ENCODE measurements around the gene HRCT1.

The HRCT1 gene

DNA sequence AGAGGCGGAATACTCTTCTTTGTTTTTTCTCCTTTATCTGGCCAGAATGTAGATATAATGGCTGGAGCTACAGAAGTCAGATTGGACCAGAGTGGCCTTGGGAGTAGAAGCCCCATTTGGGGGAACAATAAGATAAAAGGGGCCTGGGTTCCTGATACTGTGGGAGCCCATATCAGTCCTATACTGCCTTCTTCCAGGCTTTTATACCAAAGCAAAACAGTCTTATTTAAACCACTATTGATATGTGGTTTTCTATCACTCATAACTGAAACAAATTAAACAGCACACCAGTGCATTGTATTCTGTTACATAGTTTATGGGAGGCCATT, 17.6 kb downstream of the HRCT1 start:
- POLR2A ChIA-PET: no interaction called here
- CTCF ChIA-PET: interaction anchor here (2.3 kb wide), 1 partner anchor 20 kb away, joined by 11 read pairs; no protein-coding TSS in a partner anchor
- TF ChIP-seq, protein P1, sequence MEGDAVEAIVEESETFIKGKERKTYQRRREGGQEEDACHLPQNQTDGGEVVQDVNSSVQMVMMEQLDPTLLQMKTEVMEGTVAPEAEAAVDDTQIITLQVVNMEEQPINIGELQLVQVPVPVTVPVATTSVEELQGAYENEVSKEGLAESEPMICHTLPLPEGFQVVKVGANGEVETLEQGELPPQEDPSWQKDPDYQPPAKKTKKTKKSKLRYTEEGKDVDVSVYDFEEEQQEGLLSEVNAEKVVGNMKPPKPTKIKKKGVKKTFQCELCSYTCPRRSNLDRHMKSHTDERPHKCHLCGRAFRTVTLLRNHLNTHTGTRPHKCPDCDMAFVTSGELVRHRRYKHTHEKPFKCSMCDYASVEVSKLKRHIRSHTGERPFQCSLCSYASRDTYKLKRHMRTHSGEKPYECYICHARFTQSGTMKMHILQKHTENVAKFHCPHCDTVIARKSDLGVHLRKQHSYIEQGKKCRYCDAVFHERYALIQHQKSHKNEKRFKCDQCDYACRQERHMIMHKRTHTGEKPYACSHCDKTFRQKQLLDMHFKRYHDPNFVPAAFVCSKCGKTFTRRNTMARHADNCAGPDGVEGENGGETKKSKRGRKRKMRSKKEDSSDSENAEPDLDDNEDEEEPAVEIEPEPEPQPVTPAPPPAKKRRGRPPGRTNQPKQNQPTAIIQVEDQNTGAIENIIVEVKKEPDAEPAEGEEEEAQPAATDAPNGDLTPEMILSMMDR (IDR thresholded peaks at IDR 0.05; ENCODE audit: control extremely low read depth, extremely low read depth, low read depth, missing control alignments): no peak
- DNase-seq (ENCODE audit: extremely low spot score): no peak

DNA sequence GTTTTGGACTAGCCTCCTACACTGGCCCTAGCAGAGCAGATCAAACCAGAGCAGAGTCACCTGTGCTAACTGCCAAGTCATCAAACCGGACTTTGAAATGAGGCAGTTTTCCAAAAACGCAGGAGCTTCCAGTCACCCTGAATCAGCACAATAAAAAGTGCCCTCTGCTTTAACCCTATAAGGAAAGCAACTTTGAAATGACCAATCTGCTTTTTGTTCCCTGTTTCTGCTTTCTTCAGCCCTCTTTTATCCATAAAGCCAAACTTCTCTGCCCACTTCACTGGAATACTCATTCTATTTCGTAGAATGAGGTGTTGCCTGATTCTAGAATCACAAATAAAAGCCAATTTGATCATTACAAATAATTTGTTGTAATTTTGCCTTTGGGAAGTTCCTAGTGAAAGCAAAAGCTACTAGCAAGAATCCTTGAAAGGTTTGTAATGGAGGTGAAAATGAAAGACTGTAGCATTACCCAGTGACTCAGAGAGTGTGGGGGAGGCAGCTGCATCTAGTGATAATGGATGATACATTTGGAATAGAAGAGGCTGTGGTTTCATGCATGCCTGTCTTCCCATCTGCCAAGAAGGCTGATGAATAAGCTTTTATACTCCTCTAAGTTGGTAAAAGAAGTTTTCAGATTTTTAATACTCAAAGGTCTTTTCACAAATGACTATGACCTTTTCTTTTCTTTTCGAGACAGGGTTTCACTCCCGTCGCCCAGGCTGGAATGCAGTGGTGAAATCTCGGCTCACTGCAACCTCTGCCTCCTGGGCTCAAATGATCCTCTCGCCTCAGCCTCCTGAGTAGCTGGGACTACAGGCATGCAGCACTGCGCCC, 18.1 kb downstream of the HRCT1 start:
- ChIA-PET POLR2A (interaction anchor here (0.5 kb wide), 1 partner anchor 1070 kb away, joined by 4 read pairs; no protein-coding TSS in a partner anchor), CTCF (interaction anchor here (0.7 to 2.3 kb wide), 5 partner anchors 17 to 52 kb away, joined by 3 to 11 read pairs (median 3); no protein-coding TSS in a partner anchor)
- TF ChIP-seq, protein P1 (IDR thresholded peaks at IDR 0.05; ENCODE audit: control extremely low read depth, extremely low read depth, low read depth, missing control alignments): no peak
- no peak for DNase-seq (ENCODE audit: extremely low spot score)

DNA sequence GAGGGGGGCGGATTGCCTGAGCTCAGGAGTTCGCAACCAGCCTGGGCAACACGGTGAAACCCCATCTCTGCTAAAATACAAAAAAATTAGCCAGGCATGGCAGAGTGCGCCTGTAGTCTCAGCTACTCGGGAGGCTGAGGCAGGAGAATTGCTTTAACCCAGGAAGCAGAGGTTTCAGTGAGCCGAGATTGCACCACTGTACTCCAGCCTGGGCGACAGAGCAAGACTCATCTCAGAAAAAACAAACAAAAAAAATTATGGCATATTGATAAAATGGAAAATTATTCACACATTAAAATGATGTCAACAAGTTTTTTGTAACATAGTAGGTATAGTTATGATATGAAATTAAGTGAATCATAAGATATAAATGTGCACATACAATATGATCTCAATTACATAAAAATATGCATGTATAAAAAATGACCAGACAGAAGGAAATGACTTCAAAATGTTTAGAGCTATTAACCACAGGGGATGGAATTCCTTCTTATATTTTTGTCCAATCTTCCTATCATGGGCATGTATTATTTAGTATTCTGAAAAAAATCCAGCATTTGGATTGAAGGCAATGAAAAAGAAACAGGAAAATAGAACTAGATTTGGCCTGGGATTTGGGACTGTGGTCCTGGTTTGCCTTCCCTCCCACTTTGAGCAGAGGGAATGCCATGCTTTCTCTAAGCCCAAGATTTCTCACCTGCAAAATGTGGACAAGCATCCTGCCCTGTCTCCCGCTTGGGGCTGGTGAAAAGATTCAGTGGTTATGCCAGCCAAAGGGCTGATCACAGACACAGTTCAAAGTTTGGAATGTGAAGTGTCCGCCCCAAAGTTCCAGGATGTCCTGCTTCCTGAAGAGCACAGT, 22.8 kb downstream of the HRCT1 start:
- ChIA-PET CTCF (interaction anchor here (1.4 kb wide), 1 partner anchor 47 kb away, joined by 4 read pairs; no protein-coding TSS in a partner anchor), POLR2A (no interaction called here)
- TF ChIP-seq, protein P1 (IDR thresholded peaks at IDR 0.05; ENCODE audit: control extremely low read depth, extremely low read depth, low read depth, missing control alignments): no peak
- no peak for DNase-seq (ENCODE audit: extremely low spot score)

DNA sequence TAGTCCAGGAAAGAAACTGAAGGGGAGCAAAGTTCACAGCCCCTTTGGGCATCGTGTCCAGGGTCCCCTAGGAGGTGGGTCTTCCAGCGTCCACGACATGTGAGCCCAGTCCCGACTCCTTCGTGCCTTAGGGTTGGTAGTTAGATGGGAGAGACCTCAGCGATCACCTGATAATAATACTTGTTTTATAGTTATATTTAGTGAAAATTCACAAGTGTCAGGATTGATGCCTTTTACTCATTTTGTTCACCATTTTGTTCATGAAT, 23.4 kb downstream of the HRCT1 start:
- ChIA-PET CTCF (no interaction called here), POLR2A (no interaction called here)
- TF ChIP-seq, protein P1 (IDR thresholded peaks at IDR 0.05; ENCODE audit: control extremely low read depth, extremely low read depth, low read depth, missing control alignments): no peak
- no peak for DNase-seq (ENCODE audit: extremely low spot score)

DNA sequence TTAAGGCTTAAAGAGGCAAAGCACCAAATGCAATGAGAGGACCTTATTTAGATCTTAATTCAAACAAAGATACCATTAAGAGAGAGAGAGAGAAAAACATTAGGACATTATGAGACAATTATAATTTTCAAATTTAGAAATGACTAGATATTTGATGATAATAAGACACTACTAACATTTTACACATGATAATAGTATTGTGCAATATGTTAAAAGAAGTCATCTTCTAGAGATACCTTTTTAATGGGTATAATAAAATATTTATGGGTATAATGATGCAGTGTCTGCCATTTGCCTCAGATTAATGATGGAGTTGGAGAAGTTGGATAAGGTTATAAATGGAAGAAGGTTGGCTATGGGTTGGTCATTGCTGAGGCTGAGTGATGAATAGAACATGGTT, 24.5 kb downstream of the HRCT1 start:
- ChIA-PET CTCF (interaction anchor here (0.9 to 1.6 kb wide), 2 partner anchors 11 to 15 kb away, joined by 4 read pairs; no protein-coding TSS in a partner anchor), POLR2A (no interaction called here)
- TF ChIP-seq, protein P1 (IDR thresholded peaks at IDR 0.05; ENCODE audit: control extremely low read depth, extremely low read depth, low read depth, missing control alignments): no peak
- no peak for DNase-seq (ENCODE audit: extremely low spot score)

DNA sequence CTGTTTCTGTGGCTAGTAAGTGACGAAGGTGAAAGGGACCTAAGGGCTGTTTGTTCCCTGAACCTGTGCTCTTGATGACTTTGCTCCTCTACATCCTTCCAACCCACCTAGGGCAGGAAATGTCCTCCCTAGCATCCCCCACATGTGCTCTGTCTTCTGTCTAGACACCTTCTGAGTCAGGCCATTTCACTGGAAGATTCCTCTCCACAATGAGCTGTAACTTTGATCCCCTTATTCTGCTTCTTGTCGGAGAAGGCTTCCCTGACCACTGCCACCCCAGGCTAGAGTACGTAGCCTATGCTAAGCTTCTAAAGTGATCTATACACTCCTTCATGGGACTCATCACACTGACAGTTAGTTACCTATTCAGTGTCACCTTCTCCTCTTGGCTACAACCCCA, 25.0 kb downstream of the HRCT1 start:
- no peak for DNase-seq (ENCODE audit: extremely low spot score)
- CTCF ChIA-PET: interaction anchor here (0.9 to 1.6 kb wide), 3 partner anchors 11 to 26 kb away, joined by 3 to 4 read pairs (median 4); no protein-coding TSS in a partner anchor
- POLR2A ChIA-PET: no interaction called here
- TF ChIP-seq, protein P1 (IDR thresholded peaks at IDR 0.05; ENCODE audit: control extremely low read depth, extremely low read depth, low read depth, missing control alignments): no peak
